Caki2 (cell line): ENCODE results near the gene TMEM98. TPM values are rescaled to one million over a fixed set of nuclear protein-coding genes. Genes with fewer than 3 reads are reported as not detected.
"Not testable (repeated sequence)": the region's sequence is repeated elsewhere in the genome, so short reads cannot be mapped to it uniquely, and the experiment has no call there.

Source experiments
- DNase-seq: peaks from one replicate; pipeline ENCODE4 v3.0.0-alpha.2; 2015; ENCODE audit warnings: low read depth
- in situ Hi-C: cut with HindIII; loops from 2 replicates; pipeline ENCODE4 v1.10.0; 2016; ENCODE audit warnings: low sequenced_read_pairs, low pct_unique_long_range_greater_than_20kb, mixed read lengths
- total RNA-seq: library from RNA; depleted of rRNA; stranded (reverse); fragments of >200 nt; shearing (Covaris generic); gene quantifications from 2 replicates; pipeline ENCODE4 v1.2.3, GENCODE V29; 2014; ENCODE audit warnings: low replicate concordance; rRNA removed

Gene TMEM98, protein sequence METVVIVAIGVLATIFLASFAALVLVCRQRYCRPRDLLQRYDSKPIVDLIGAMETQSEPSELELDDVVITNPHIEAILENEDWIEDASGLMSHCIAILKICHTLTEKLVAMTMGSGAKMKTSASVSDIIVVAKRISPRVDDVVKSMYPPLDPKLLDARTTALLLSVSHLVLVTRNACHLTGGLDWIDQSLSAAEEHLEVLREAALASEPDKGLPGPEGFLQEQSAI
- total RNA-seq = not detected in 2 replicates

DNA sequence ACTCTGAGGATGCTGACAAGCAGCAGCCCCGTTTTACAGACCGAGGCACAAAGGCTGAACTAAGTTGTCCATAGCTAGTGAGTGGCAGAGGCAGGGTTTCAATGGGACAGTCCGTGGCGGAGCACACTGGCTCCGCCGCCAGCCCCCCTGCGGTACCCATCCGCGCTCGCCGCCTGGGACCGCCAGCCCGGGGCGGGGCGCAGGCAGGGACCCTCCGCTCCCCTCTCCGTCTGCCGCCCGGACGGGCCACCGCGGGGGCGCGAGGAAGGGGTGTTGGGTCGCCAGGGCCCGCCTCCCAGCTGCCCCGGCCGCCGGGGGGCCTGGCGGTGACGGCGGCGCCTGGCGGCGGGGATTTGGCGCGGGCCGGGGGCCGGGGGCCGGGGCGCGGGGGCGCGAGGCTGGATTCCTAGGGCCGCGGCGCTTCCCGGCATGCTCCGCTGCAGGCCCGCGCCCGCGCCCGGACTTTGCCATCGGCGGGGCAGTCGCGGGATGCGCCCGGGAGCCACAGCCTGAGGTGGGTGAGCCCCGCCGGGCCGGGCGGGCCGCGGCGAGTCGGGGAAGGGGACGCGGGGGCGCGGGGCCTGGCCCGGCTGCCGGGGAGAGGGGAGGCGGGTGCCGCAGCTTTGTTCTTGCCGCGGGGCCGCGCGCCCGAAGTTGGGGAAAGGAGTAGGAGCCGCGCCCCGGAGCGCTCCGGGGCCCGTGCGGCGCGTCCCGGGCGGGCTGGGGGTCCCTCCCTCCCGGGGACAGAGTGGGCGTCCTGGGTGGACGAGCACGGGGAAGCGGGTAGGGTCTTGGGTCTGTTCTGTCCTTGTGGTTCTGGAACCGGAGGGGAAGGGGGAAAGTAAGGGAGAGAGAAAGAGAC lies at the start of gene TMEM98:
TSS of gene TMEM98 (plus strand) at position 430 of the 862 bp plus-strand sequence. CDS start 3,376 bp downstream, outside the sequence.
- in situ Hi-C loops = no loop called here
- no peak for DNase-seq

DNA sequence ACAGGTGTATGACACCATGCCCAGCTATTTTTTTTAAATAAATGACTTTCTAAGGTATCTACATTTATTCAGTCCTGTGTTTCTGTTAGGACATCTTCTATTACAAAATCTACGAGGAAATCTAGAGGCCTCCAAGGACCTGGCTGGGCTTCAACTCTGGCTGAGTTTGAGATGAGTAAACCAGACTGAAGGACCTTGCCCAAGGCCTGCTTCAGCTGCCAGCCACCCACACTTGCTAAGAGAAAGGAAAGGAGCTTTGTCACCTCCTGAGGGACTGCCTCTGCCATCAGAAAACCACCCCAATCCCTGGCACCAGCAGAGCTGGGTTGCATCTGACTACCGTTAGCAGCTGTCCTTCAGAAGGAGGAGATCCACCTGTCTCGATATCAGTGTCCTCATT lies 49.7 kb upstream of the TMEM98 start:
- in situ Hi-C loops = no loop called here
- no peak for DNase-seq

DNA sequence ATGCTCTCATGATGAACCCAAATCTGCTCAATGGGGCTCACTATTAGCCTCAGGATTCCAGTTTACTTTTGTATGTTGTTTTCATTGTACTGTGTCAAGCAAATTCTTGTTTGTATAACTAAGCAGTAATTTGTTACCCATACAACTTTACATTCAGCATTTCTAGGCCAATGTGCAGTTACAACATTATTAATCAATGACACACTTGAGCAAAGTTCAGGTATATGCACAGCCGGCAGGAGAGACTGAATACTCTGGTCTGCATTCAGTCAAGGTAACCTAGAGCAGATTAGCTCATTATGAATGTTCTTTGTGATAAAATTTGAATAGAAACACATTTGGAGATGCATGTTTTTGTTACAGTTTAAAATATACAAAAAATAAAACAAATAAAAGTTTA lies 48.8 kb upstream of the TMEM98 start:
- DNase-seq = no peak
- in situ Hi-C loops = no loop called here

DNA sequence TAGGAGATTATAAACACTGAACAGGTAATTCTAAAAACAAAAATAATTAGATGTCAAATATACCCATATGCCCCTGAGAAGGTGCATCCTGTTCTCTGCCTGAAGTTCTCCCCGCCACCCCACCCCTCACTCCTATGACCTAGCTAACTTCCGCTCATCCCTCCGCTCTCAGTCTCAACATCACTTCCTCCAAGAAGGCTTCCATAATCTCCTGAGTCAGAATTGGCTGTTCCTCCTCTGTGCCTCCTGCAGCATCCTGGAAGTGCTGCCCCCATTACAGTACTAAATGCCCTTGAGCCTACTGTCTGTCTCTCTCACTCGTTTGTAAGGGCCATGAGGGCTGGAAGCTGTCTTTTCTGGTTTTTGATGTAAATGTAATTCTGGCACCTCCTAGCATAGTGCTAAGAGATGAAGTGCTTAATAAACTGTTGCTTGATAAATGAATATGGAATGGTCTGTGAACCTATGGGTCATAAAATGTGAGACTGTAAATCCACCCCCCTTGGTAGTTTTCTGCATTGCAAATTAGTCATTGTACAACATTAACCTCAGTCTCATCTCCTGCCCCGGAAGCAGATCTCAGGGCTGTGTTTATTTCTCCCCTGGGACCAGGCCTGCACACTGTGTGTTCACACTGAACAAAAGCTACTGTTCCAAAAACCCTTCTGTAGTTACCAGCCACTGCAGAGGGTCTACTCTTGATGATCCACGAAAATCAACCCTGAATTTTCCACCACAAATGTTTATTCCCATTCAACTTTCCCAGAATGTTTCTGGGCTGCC lies 47.1 kb upstream of the TMEM98 start:
- no peak for DNase-seq
- in situ Hi-C loops = no loop called here

DNA sequence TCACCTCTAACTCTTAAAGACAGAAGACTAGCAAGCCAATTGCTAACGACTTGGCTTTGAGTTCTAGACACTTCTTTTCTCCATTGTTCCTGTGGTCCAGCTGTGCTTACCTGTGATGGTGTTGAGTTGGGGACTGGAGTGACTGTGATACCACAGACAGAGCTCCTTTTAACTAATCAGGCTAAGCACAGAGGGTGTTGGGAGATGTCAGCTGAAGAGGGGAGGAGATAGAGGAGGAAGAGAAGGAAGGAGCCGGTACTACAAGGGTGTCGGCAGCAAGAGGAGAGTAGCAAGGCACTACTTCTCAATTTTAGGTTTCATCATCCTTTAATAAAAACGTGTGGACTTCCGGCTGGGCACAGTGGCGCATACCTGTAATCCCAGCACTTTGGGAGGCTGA lies 45.9 kb upstream of the TMEM98 start:
- in situ Hi-C loops = no loop called here
- DNase-seq = no peak

DNA sequence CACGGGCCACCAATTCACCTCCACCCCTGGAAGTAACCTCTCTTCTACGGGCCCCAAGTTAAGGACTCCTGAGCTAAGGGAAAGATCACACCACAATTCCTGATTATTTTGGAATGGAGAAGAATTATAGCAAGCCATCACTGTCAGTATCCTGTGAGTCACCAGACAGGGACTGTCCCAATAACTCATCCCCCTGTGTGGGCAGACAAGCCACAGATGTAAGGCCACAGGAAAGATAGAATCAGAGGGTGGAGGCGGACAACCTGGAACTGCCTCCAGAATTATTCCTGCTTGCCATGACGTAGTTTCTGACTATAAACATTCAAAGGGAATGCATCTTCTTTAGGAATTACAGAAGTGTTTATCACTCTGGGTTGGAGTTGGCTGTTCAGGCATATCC lies 45.2 kb upstream of the TMEM98 start:
- in situ Hi-C loops = no loop called here
- DNase-seq = no peak

DNA sequence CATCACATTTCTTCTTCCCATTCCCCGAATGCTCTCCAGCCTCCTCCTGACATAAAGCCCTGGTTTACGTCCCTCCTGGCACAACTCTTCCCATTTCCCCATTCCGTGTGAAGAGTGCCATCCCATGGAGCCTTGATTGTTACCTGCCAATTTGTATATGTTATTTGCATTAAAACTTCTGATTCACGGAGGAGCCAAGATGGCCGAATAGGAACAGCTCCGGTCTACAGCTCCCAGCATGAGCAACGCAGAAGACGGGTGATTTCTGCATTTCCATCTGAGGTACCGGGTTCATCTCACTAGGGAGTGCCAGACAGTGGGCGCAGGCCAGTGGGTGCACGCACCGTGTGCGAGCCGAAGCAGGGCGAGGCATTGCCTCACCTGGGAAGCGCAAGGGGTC lies 41.0 kb upstream of the TMEM98 start:
- in situ Hi-C loops = not testable (repeated sequence)

DNA sequence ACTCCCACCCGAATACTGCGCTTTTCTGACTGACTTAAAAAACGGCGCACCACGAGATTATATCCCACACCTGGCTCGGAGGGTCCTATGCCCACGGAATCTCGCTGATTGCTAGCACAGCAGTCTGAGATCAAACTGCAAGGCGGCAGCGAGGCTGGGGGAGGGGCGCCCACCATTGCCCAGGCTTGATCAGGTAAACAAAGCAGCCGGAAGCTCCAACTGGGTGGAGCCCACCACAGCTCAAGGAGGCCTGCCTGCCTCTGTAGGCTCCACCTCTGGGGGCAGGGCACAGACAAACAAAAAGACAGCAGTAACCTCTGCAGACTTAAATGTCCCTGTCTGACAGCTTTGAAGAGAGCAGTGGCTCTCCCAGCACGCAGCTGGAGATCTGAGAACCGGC lies 40.5 kb upstream of the TMEM98 start:
- in situ Hi-C loops, DNase-seq: not testable (repeated sequence)

More for the DNA sequence above, 41.0 kb upstream of the TMEM98 start:
- DNase-seq = not testable (repeated sequence)

DNA sequence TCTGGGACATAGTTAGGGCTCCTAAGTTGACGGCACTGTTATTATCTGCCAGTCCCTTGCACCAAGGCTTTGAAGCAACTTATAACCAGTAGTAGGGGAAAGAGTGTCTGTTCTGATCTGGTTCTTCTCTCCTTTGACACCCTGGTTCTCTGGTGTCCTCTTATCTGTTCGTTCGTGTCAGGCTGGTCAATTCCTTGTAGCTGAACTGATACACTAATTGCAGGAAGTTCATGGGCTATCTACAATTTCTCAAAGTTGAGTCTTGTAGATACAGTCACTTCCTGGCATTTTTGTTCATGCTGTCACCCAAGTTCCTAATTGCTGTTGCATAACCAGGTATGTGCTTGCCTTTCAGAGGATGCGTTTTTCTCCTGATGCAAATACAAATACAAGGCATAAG lies 33.7 kb upstream of the TMEM98 start:
- in situ Hi-C loops = no loop called here
- DNase-seq = no peak

DNA sequence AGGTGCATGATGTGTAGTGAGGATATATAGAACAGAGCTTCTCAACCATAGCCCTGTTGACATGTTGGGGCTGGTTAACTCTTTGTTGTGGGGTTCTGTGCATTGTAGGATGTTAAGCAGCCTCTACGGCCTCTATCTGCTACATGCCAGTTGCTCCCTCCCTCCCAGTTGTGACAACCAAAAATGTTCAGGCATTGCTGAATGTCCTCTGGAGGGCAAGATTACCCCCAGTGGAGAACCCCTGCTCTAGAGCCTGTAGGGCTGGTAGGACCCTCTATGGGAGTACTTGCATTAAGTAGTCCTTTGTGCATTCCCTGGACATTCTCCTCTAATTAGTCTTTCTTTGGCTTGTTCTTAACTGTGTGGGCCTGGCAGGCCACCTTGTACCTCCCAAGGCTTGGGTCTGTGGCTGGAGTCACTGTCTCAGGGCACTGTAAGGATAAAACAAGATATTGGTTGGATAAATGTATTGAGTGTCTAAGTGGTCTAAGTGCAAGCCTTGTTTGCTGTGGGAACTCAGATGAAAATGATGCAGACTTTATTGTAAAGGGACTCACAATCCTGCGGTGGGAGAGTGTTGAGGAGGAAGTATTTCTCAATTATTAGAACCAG lies 31.2 kb upstream of the TMEM98 start:
- no peak for DNase-seq
- in situ Hi-C loops = no loop called here

DNA sequence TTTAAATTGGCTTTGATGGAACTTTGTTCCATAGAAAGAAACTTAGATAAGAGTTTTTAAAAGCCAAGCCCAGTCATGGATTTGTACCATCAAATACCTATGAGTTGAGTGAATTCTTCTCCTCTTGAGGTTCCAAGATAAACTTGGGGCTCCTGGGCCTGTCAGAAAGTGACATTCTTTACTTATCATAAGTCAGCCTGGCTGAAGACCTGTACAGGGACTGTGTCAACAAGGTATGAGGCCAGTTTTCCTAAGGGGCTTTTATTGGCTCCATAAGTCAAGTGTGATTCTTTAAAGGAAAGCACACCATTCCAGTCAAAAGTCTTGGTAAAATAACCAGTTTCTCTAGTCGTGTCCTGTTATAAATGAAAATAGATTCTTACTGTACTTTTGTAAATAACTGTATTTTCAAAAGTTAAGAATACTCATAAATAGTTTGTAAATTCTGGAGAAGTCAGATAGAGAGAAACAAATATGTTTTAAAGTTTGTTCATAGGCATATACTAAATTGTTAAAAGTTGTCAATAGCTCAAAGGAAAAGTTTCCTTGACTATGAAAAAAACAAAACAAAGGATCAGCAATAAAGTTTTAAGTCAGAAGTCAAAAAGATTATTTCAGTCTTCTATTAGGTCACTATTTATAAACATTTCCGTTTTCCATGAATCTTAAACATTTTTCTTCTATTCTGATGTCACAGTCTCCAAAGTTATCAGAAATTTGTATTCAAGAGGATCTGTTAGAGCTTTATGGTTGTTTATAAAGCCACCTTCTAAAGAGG lies 28.5 kb upstream of the TMEM98 start:
- no peak for DNase-seq
- in situ Hi-C loops = no loop called here

DNA sequence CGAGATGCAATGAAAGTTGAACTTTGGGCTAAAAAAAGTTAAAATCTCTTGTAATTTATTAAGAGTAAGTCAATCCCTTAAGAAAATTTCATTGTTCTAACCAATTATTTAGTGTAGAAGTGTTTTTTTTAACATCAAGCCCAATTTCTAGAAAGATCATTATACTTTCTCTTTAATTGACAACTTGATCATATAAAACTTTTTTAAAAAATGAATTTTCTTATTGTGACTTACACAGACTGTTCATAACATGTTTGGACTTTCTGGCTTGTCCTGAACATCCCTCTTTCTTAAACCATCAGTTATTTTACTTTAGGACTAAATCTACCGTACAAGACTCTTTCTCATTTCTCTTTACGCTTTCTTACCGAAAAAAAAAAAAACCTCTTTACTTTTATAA lies 26.2 kb upstream of the TMEM98 start:
- DNase-seq = no peak
- in situ Hi-C loops = no loop called here

DNA sequence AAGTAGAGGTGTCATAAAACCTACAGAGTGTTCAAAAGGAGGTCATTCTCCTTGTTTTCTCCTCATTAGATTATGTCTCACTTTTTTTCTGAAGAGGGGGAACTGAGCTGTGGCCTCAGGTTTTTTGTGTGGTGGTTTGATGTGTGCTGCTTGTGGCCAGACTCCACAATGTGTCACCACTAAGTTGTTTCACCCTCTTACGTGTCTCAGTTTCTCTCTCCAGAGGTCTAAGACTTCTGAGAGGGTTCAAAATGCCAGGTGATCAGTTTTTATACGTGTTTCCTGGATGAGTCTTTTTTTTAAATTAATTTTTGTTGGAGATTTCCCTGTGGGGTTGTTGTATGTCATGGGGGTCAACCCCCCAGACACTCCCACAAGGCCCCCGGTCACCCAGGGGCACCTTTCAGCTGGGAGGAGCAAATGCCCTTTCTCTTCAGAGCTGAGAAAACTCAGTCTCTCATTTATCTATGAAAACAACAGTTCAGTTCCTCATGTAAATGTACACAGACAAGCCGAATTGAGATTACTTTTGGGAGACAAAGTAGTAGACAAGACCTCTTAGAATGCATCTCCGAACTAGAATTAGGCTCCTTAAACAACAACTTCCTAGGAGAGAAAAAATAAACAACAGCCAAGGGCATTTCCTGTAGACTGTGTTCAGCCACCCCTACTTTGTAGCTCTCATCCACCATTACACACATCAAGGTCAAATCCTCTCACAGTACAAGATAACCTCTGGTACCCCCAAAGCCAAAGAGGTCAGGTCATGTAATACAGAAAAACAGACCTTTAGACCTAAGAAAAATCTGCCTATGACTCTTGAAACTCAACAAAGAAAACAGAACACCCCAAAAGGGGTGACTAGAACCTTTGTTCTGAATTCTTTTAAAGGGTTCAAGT lies 23.9 kb upstream of the TMEM98 start:
- in situ Hi-C loops = no loop called here
- DNase-seq = no peak

DNA sequence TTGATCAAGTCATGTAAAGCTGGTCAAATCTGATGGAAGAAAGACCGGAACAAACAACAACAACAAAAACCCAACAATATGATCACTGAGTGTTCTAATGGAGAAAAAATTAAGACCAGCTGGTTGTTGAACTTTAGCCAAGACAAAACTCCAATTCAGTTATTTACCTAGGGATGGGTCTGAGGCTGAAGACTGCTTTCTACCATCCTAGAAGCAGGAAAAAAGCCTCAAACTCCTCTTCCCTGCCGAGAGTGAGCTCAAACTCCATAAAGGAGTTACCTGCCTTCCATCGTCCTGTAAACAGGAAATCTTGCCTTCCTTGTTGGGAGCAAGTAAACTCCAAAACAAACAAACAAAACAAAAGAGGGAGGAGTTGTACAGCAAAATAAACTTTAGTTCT lies 23.1 kb upstream of the TMEM98 start:
- in situ Hi-C loops = no loop called here
- DNase-seq = no peak

DNA sequence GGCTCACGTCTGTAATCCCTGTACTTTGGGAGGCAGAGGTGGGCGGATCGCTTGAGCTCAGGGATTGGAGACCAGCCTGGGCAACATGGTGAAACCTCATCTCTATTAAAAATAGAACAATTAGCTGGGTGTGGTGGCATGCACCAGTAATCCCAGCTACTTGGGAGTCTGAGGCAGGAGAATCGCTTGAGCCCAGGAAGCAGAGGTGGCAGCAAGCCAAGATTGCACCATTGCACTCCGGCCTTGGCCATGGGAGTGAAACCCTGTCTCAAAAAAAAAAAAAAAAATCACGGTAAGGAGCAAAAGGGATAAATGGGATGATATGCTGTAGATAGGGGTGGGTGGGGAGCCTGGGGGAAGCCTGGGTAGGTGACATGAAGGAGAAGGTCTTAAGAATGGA lies 20.4 kb upstream of the TMEM98 start:
- in situ Hi-C loops = no loop called here

DNA sequence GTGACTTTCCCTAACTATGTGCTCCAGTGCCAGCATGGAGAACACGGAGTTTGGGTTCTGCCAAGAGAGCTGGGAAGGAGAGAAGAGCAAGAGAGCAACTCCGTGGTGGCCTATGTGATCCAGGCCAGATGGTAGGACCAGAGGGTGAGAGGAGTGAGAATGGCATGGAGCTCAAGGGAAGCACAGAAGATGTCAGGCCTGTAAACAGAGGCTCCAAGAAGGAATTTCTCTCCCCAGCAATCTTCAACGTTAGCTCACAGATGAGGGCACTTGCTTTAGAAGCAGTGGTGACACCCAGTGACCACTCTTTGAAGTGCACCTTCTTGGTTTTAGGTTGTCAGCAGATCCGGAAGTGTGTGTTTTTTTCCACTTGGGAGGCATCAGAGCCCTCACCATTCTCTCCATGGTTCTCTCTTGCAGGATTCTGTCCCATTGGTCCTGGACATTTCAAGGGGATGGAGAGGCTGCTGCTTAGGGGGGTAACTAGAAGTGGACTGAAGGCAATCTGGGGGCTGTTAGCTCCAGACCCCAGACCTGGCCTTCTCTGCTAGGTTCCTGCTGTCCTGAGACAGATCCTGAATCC lies 18.1 kb upstream of the TMEM98 start:
- in situ Hi-C loops = no loop called here
- peak; percentile 62 for DNase-seq

More for the DNA sequence above, 20.4 kb upstream of the TMEM98 start:
- no peak for DNase-seq

DNA sequence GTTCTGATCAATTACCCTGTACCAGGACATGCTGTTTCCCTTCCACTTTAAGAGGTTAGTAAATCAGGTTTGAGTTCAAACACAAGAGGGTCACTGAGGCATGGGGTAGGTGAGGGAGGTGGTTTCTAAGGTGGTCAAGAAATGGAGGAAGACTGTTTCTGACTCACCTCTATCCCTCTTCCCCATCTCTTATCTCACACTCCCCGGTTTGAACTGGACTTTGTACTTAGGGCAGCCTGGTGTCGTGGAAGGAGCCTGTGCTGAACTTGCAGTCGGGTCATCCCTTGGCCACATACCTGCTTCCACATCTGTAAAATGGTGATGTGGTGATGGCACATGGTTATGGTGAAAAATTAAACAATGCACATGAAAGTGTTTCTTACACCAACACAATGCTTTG lies 17.2 kb upstream of the TMEM98 start:
- in situ Hi-C loops = no loop called here
- no peak for DNase-seq
